Measurements from ENCODE around the gene AP4M1. TPM values are rescaled to one million over a fixed set of nuclear protein-coding genes. Genes with fewer than 3 reads are reported as not detected.
"Not testable (repeated sequence)": the region's sequence is repeated elsewhere in the genome, so short reads cannot be mapped to it uniquely, and the experiment has no call there.

AP4M1 gene
- total and polyA plus RNA-seq, 4 donors: 3.3 to 5.5 (median 4.8) TPM

DNA sequence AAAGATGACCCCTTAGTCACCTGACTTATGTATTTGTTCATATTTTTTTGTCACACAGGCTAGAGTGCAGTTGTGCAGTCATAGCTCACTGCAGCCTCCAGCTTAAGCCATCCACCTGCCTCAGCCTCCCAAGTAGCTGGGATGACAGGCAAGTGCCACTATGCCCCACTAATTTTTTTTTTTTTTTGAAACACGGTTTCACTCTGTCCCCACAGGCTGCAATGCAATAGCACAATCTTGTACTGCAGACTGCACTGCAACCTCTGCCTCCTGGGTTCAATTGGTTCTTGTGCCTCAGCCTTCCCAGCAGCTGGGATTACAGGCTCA, 27.2 kb downstream of the AP4M1 start:
- no peak overlapping the region for H3K4me3 ChIP-seq (ENCODE audit: low read depth in 1 of 3, low read length in 3 of 3)
- H3K27ac ChIP-seq (ENCODE audit: low read depth in 1 of 2, low read length in 2 of 2): no peak overlapping the region
- no peak overlapping the region for H3K9ac ChIP-seq (ENCODE audit: low read depth in 1 of 2, low read length in 2 of 2)
- 71% methylated on average over 1 of the region's 1 CpG for WGBS
- no peaks in the 10 kb centered on the region for H3K36me3 ChIP-seq (ENCODE audit: control insufficient read depth in 4 of 4, insufficient read depth in 3 of 4, low read depth in 1 of 4, low read length in 3 of 4)
- no peaks in the 10 kb centered on the region for H3K9me3 ChIP-seq (ENCODE audit: control insufficient read depth in 4 of 4, low read length in 3 of 4)
- no peaks in the 10 kb centered on the region for H3K27me3 ChIP-seq (ENCODE audit: control insufficient read depth in 4 of 4, insufficient read depth in 4 of 4, low read length in 3 of 4)
- TF ChIP-seq NR2F2 (IDR thresholded peaks at IDR 0.05) (no peak), YY1 (IDR thresholded peaks at IDR 0.05) (no peak), MAX (IDR thresholded peaks at IDR 0.05) (no peak), EGR1 (IDR thresholded peaks at IDR 0.05; ENCODE audit: low read depth in 2 of 2) (no peak), RAD21 (IDR thresholded peaks at IDR 0.05) (no peak), FOXA1 (IDR thresholded peaks at IDR 0.05) (no peak), HNF4G (IDR thresholded peaks at IDR 0.05) (no peak), TAF1 (conservative IDR thresholded peaks at IDR 0.05) (no peak), SP1 (IDR thresholded peaks at IDR 0.05) (no peak), JUND (IDR thresholded peaks at IDR 0.05) (no peak), FOXA2 (IDR thresholded peaks at IDR 0.05) (no peak)
- TF ChIP-seq, protein P1, sequence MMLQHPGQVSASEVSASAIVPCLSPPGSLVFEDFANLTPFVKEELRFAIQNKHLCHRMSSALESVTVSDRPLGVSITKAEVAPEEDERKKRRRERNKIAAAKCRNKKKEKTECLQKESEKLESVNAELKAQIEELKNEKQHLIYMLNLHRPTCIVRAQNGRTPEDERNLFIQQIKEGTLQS (IDR thresholded peaks at IDR 0.05): no peak
- TF ChIP-seq, protein P2, sequence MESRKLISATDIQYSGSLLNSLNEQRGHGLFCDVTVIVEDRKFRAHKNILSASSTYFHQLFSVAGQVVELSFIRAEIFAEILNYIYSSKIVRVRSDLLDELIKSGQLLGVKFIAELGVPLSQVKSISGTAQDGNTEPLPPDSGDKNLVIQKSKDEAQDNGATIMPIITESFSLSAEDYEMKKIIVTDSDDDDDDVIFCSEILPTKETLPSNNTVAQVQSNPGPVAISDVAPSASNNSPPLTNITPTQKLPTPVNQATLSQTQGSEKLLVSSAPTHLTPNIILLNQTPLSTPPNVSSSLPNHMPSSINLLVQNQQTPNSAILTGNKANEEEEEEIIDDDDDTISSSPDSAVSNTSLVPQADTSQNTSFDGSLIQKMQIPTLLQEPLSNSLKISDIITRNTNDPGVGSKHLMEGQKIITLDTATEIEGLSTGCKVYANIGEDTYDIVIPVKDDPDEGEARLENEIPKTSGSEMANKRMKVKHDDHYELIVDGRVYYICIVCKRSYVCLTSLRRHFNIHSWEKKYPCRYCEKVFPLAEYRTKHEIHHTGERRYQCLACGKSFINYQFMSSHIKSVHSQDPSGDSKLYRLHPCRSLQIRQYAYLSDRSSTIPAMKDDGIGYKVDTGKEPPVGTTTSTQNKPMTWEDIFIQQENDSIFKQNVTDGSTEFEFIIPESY (IDR thresholded peaks at IDR 0.05): no peak
- TF ChIP-seq, protein P3, sequence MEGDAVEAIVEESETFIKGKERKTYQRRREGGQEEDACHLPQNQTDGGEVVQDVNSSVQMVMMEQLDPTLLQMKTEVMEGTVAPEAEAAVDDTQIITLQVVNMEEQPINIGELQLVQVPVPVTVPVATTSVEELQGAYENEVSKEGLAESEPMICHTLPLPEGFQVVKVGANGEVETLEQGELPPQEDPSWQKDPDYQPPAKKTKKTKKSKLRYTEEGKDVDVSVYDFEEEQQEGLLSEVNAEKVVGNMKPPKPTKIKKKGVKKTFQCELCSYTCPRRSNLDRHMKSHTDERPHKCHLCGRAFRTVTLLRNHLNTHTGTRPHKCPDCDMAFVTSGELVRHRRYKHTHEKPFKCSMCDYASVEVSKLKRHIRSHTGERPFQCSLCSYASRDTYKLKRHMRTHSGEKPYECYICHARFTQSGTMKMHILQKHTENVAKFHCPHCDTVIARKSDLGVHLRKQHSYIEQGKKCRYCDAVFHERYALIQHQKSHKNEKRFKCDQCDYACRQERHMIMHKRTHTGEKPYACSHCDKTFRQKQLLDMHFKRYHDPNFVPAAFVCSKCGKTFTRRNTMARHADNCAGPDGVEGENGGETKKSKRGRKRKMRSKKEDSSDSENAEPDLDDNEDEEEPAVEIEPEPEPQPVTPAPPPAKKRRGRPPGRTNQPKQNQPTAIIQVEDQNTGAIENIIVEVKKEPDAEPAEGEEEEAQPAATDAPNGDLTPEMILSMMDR (IDR thresholded peaks at IDR 0.05; ENCODE audit: low read depth, low read length, missing input control): no peak
- TF ChIP-seq, protein P4, sequence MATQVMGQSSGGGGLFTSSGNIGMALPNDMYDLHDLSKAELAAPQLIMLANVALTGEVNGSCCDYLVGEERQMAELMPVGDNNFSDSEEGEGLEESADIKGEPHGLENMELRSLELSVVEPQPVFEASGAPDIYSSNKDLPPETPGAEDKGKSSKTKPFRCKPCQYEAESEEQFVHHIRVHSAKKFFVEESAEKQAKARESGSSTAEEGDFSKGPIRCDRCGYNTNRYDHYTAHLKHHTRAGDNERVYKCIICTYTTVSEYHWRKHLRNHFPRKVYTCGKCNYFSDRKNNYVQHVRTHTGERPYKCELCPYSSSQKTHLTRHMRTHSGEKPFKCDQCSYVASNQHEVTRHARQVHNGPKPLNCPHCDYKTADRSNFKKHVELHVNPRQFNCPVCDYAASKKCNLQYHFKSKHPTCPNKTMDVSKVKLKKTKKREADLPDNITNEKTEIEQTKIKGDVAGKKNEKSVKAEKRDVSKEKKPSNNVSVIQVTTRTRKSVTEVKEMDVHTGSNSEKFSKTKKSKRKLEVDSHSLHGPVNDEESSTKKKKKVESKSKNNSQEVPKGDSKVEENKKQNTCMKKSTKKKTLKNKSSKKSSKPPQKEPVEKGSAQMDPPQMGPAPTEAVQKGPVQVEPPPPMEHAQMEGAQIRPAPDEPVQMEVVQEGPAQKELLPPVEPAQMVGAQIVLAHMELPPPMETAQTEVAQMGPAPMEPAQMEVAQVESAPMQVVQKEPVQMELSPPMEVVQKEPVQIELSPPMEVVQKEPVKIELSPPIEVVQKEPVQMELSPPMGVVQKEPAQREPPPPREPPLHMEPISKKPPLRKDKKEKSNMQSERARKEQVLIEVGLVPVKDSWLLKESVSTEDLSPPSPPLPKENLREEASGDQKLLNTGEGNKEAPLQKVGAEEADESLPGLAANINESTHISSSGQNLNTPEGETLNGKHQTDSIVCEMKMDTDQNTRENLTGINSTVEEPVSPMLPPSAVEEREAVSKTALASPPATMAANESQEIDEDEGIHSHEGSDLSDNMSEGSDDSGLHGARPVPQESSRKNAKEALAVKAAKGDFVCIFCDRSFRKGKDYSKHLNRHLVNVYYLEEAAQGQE (IDR thresholded peaks at IDR 0.05): no peak
- peaks cover 9 to 40% (median 19%) of the 10 kb centered on the region in 4 donors for H3K4me1 ChIP-seq (ENCODE audit: control insufficient read depth in 4 of 4, insufficient read depth in 4 of 4, low read length in 3 of 4)
- DNase-seq (ENCODE audit: low spot score): no peak

DNA sequence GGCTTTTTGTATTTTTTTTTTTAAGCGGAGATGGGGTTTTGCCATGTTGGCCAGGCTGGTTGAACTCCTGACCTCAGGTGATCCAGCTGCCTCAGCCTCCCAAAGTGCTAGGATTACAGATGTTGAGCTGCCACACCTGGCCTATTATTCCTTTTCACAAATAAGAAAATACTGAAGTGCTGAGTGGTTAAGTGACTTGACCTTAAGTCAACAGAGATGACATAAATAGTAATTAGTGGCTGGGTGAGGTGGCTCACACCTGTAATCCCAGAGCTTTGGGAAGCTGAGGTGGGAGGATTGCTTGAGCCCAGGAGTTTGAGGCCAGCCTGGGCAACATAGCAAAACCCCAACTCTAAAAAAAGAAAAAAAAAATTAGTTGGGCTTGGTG, 28.8 kb downstream of the AP4M1 start:
- WGBS: 98% methylated on average over 1 of the region's 1 CpG
- not testable (repeated sequence) for DNase-seq (ENCODE audit: low spot score); H3K9ac ChIP-seq (ENCODE audit: low read depth in 1 of 2, low read length in 2 of 2); H3K27me3 ChIP-seq (ENCODE audit: control insufficient read depth in 4 of 4, insufficient read depth in 4 of 4, low read length in 3 of 4); H3K27ac ChIP-seq (ENCODE audit: low read depth in 1 of 2, low read length in 2 of 2); H3K4me3 ChIP-seq (ENCODE audit: low read depth in 1 of 3, low read length in 3 of 3); H3K9me3 ChIP-seq (ENCODE audit: control insufficient read depth in 4 of 4, low read length in 3 of 4); H3K36me3 ChIP-seq (ENCODE audit: control insufficient read depth in 4 of 4, insufficient read depth in 3 of 4, low read depth in 1 of 4, low read length in 3 of 4)
- H3K4me1 ChIP-seq (ENCODE audit: control insufficient read depth in 4 of 4, insufficient read depth in 4 of 4, low read length in 3 of 4): peaks cover 9 to 35% (median 19%) of the 10 kb centered on the region in 4 donors
